ENCODE data around the gene ATG16L1.

GRCh38 chr2:233235977-233236376, 15.5 kb upstream of the ATG16L1 start:
- TF ChIP-seq EP300 (IDR thresholded peaks at IDR 0.05) (no peak), POLR2AphosphoS5 (IDR thresholded peaks at IDR 0.05) (no peak), CTCF (IDR thresholded peaks at IDR 0.05) (no peak), POLR2A (IDR thresholded peaks at IDR 0.05) (no peak)
